GM19467 (cell line): ENCODE measurements around the gene TEDC1.
"Not testable (repeated sequence)": the region's sequence is repeated elsewhere in the genome, so short reads cannot be mapped to it uniquely, and the experiment has no call there.

ENCODE experiments used
- ATAC-seq: cut with Tn5 transposase; IDR thresholded peaks from one replicate; pipeline ENCODE4 v1.9.1; 2021; ENCODE audit warnings: mild to moderate bottlenecking, moderate library complexity; ENCODE audit not compliant: unreplicated experiment

Gene TEDC1

GRCh38 chr14:105536051-105536450 lies 45.0 kb downstream of the TEDC1 start:
- ATAC-seq, result no peak

GRCh38 chr14:105536691-105537579 lies 45.9 kb downstream of the TEDC1 start:
- ATAC-seq, result no peak

- ATAC-seq, result no peak
Measured at GRCh38 chr14:105537580-105538474, 46.8 kb downstream of the TEDC1 start.

GRCh38 chr14:105538481-105539049 lies 47.5 kb downstream of the TEDC1 start:
- no peak for ATAC-seq

GRCh38 chr14:105540811-105541210 lies 49.8 kb downstream of the TEDC1 start:
- ATAC-seq, result no peak

GRCh38 chr14:105541218-105541875 lies 50.3 kb downstream of the TEDC1 start:
- no peak for ATAC-seq

GRCh38 chr14:105545676-105546075 lies 54.6 kb downstream of the TEDC1 start:
- not testable (repeated sequence) for ATAC-seq

GRCh38 chr14:105546410-105546809 lies 55.4 kb downstream of the TEDC1 start:
- not testable (repeated sequence) for ATAC-seq

GRCh38 chr14:105547072-105547471 lies 56.0 kb downstream of the TEDC1 start:
- ATAC-seq, result not testable (repeated sequence)

- no peak for ATAC-seq
Measured at GRCh38 chr14:105547741-105548169, 56.7 kb downstream of the TEDC1 start.
